Calu3 (cell line): ENCODE data around the gene TSC2. TPM values are rescaled to one million over a fixed set of nuclear protein-coding genes. Genes with fewer than 3 reads are reported as not detected.
"Not testable (repeated sequence)": the region's sequence is repeated elsewhere in the genome, so short reads cannot be mapped to it uniquely, and the experiment has no call there.

Experiments
- BruUV-seq: library from RNA; stranded (reverse); fragments of 400-500 nt; replicated peaks from 2 replicates; lab custom pipeline; 2021; lab: Mats Ljungman, UMichigan
- CTCF ChIA-PET: fragments of 300-600 bp; sonication (Branson Sonifier 250); formaldehyde crosslinking; loops from one replicate; lab custom pipeline; 2022; ENCODE audit warnings: antibody characterized with exemption; lab: Charles Lee
- DNase-seq: peaks from one replicate; pipeline ENCODE4 v3.0.0; 2022
- H3K27ac Mint-ChIP-seq: one replicate; pipeline ENCODE4 v1.8.0; 2022; ENCODE audit warnings: mixed read lengths; ENCODE audit not compliant: unreplicated experiment
- H3K27me3 Mint-ChIP-seq: one replicate; pipeline ENCODE4 v1.8.0; 2022; ENCODE audit warnings: mixed read lengths; ENCODE audit not compliant: unreplicated experiment
- H3K36me3 Mint-ChIP-seq: one replicate; pipeline ENCODE4 v1.8.0; 2022; ENCODE audit warnings: mild to moderate bottlenecking, moderate library complexity, mixed read lengths; ENCODE audit not compliant: insufficient read depth, unreplicated experiment
- H3K4me1 Mint-ChIP-seq: one replicate; pipeline ENCODE4 v1.8.0; 2022; ENCODE audit warnings: mild to moderate bottlenecking, low read depth, mixed read lengths; ENCODE audit not compliant: unreplicated experiment
- H3K4me3 Mint-ChIP-seq: one replicate; pipeline ENCODE4 v1.8.0; 2022; ENCODE audit warnings: mild to moderate bottlenecking, low read depth, moderate library complexity, mixed read lengths; ENCODE audit not compliant: unreplicated experiment
- H3K9me3 Mint-ChIP-seq: one replicate; pipeline ENCODE4 v1.8.0; 2022; ENCODE audit warnings: low read depth, mixed read lengths; ENCODE audit not compliant: unreplicated experiment
- intact Hi-C: fragments of 100-400 bp; cut with micrococcal nuclease; formaldehyde crosslinking; loops from one replicate; pipeline ENCODE4 v1.10.0; 2022; ENCODE audit not compliant: unreplicated experiment
- total RNA-seq: library from RNA; stranded (reverse); gene quantifications from 2 replicates; pipeline ENCODE4 v1.2.3, GENCODE V29; 2022
- TF ChIP-seq, protein P1 (sequence below): fragments of 200-600 bp; IDR thresholded peaks from one replicate; pipeline ENCODE4 v1.8.0; 2022; ENCODE audit warnings: antibody characterized with exemption; ENCODE audit not compliant: unreplicated experiment

The TSC2 gene
- total RNA-seq, 1 experiment from 2014 or later, result 170 TPM

DNA sequence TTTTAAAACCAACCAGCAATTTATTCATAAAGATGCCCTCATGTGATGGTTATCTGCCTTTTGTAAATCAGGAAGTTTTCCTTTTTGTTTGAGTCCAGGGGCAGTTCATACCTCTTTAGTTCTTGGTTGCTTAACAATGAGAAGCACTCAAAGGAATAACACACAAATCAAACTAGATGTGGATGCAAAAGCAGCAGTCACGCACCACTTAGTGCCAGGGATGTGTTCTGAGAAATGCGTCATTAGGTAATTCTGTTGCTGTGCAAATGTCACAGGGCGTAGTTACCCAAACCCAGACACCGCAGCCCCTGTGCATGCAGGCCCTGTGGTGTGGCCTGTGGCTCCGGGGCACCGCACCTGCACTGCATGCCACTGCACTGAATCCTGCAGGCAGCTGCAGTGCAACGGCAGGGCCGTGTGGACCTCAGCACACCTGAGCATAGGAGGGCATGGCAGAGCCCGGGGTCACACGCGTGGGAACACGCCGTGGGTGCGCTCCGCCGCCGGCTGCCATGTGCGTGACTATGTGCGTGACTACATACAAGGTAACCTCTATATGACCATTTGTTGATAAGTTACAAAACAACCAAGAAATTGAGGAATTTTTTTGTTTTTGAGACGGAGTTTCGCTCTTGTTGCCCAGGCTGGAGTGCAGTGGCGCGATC is 48.3 kb downstream of the TSC2 start:
- H3K9me3 Mint-ChIP-seq, result no peaks in the 10 kb centered on the region
- CTCF ChIA-PET, result no interaction called here
- peaks cover 39% of the 10 kb centered on the region for H3K36me3 Mint-ChIP-seq
- no peaks in the 10 kb centered on the region for H3K27me3 Mint-ChIP-seq
- H3K4me3 Mint-ChIP-seq, result no peak overlapping the region
- no TSS peak for BruUV-seq
- no peak for DNase-seq
- intact Hi-C loops, result no loop called here
- no peak overlapping the region for H3K27ac Mint-ChIP-seq
- TF ChIP-seq, protein P1, sequence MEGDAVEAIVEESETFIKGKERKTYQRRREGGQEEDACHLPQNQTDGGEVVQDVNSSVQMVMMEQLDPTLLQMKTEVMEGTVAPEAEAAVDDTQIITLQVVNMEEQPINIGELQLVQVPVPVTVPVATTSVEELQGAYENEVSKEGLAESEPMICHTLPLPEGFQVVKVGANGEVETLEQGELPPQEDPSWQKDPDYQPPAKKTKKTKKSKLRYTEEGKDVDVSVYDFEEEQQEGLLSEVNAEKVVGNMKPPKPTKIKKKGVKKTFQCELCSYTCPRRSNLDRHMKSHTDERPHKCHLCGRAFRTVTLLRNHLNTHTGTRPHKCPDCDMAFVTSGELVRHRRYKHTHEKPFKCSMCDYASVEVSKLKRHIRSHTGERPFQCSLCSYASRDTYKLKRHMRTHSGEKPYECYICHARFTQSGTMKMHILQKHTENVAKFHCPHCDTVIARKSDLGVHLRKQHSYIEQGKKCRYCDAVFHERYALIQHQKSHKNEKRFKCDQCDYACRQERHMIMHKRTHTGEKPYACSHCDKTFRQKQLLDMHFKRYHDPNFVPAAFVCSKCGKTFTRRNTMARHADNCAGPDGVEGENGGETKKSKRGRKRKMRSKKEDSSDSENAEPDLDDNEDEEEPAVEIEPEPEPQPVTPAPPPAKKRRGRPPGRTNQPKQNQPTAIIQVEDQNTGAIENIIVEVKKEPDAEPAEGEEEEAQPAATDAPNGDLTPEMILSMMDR, result no peak
- H3K4me1 Mint-ChIP-seq, result no peaks in the 10 kb centered on the region

DNA sequence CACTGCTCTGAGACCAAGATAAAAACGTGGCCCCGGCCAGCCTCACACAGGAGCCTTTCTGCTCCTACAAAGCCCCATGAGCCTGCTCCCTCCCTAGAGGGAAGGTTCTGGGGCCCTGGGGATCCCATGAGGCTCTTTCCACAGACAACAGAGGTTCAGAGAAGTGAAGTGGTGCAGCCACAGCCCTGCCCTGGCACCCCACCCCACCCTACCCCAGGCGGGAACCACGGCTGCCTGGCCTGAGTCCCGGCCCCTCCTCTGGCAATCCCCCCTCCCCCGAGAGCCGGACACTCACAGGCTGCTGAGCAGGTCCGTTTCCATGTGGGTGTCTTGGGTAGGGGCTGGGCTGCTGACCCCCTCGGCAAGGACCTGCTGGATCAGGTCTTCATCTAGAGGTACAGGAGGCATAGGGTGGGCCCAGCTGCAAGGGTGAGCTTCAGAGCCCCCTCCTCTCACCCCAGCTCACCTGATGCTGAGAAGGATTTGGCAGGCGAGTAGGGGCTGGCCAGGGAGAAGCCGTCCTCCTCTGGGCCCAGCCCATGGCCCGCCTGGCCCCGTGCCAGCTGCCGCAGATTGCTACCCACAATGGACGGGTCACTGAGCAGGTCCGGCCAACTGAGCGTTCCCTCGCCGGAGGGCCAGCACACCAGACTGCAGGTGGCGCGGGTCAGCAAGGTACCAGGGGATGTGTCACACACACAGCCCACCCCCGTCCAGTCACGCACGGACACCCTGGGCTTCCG is 49.2 kb downstream of the TSC2 start:
- no TSS peak for BruUV-seq
- TF ChIP-seq, protein P1, result no peak
- Mint-ChIP-seq H3K27me3 (no peaks in the 10 kb centered on the region), H3K4me1 (no peaks in the 10 kb centered on the region), H3K36me3 (peaks cover 42% of the 10 kb centered on the region), H3K9me3 (no peaks in the 10 kb centered on the region), H3K4me3 (no peak overlapping the region), H3K27ac (no peak overlapping the region)
- CTCF ChIA-PET, result no interaction called here
- no peak for DNase-seq
- intact Hi-C loops, result no loop called here

DNA sequence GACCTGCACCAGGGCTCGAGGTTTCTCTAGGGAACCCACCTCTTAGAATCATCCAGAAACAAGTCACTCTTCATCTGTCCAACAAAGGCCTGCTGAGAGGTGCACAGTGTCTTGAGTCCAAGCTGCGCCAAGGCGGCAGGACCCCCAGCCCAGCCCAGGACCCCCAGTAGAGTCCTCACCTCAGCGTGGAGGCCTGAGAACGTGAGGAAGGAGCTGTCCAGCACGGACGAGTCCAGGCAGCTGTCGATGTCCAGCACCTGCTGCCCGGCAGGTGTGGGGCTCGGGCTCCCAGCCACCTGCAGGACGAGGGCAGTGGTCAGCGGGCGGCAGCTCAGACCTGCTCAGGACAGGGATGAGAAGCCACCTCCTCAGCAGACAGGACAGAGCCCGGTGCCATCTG is 49.9 kb downstream of the TSC2 start:
- H3K27ac Mint-ChIP-seq, CTCF ChIA-PET, H3K4me3 Mint-ChIP-seq, intact Hi-C loops, DNase-seq, H3K9me3 Mint-ChIP-seq, H3K27me3 Mint-ChIP-seq, BruUV-seq, H3K4me1 Mint-ChIP-seq: not testable (repeated sequence)
- H3K36me3 Mint-ChIP-seq, result peaks cover 40% of the 10 kb centered on the region

DNA sequence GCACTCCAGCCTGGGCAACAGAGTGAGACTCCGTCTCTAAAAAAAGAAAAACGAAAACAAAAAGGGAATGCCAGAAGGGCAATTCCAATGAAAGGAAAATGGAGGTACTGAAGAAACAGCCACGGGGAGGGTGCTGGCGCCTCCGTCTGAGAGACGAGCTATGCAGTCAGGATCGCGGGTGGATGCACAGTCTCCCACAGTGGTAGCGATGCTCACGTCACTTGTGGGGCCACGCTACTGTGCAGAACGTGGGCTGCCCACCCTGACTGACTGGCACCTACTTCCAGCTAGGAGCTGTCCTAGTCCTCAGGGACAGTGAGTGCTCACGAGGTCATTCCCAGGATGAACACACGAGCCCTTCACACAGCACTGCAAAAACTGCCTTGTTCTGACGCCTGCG is 53.8 kb downstream of the TSC2 start:
- BruUV-seq, H3K9me3 Mint-ChIP-seq, H3K27me3 Mint-ChIP-seq, CTCF ChIA-PET, H3K27ac Mint-ChIP-seq, intact Hi-C loops, DNase-seq, H3K4me3 Mint-ChIP-seq, H3K4me1 Mint-ChIP-seq: not testable (repeated sequence)
- peaks cover 15% of the 10 kb centered on the region for H3K36me3 Mint-ChIP-seq

DNA sequence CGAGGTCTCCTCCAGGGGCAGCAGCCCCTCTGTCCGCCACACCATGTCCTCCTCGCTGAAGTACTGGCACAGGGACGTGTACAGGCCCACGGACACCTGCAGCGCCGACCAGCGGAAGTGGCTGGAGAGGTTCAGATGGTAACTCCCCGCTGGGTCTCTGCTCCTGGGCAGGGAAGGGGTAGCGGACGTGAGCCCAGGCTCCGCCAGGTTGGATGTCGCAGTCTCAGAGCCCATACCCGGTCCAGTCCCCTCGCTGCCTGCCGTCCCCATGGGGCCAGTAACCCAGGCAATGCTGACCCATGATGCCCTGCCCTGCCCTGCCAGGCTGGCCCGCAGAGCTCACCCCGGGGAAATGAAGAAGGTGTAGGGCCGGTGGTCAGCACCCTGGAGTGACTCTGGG is 54.7 kb downstream of the TSC2 start:
- no peak for DNase-seq
- CTCF ChIA-PET, result no interaction called here
- H3K9me3 Mint-ChIP-seq, result no peaks in the 10 kb centered on the region
- no peaks in the 10 kb centered on the region for H3K27me3 Mint-ChIP-seq
- H3K36me3 Mint-ChIP-seq, result peaks cover 11% of the 10 kb centered on the region
- BruUV-seq, result no TSS peak
- H3K4me1 Mint-ChIP-seq, result no peaks in the 10 kb centered on the region
- TF ChIP-seq, protein P1, result no peak
- intact Hi-C loops, result no loop called here
- H3K4me3 Mint-ChIP-seq, result no peak overlapping the region
- H3K27ac Mint-ChIP-seq, result no peak overlapping the region

DNA sequence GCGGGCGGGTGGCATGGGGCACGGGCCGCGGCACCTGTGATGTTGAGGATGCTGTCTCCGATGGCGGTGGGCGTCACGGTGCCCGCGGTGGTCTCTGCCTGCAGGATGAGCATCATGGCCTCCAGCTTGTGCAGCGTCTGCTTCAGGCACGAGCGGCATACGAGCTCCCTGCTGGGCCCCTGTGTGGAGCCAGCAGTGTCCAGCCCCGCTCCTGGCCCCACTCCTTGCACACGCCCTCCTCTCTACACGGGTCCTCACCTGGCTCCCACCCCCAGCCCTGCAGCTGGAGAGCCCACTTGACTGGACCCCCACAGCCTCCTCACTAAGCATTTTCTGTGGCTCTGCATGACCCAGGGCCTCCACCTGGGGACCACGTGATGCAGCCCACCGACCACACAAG is 56.7 kb downstream of the TSC2 start:
- H3K27me3 Mint-ChIP-seq, H3K4me3 Mint-ChIP-seq, intact Hi-C loops, H3K9me3 Mint-ChIP-seq, DNase-seq, H3K4me1 Mint-ChIP-seq, CTCF ChIA-PET, H3K27ac Mint-ChIP-seq, BruUV-seq: not testable (repeated sequence)
- H3K36me3 Mint-ChIP-seq, result peaks cover 14% of the 10 kb centered on the region

DNA sequence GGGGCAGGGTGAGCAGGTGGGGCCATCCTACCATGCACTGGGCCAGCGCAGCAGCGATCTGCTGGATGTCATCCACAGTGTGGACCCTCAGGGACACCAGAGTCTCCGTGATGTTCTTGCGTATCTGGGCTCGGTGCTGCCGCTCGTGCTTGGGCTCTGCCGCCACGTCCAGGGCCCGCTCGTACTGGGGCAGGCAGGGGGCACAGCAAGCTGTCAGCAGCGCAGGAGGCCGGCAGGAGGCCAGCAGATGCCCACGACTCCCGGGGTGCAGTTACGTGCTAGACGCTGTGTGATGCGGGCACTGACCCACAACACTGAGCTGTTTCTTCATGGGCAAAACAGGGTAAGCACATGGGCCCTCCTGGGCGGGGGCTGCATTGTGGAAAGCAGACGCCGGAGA is 57.5 kb downstream of the TSC2 start:
- CTCF ChIA-PET, H3K27ac Mint-ChIP-seq, DNase-seq, BruUV-seq, H3K9me3 Mint-ChIP-seq, H3K27me3 Mint-ChIP-seq, intact Hi-C loops, H3K4me1 Mint-ChIP-seq, H3K4me3 Mint-ChIP-seq: not testable (repeated sequence)
- H3K36me3 Mint-ChIP-seq, result peaks cover 14% of the 10 kb centered on the region
